ENCODE measurements around the gene TP53AIP1.

DNA sequence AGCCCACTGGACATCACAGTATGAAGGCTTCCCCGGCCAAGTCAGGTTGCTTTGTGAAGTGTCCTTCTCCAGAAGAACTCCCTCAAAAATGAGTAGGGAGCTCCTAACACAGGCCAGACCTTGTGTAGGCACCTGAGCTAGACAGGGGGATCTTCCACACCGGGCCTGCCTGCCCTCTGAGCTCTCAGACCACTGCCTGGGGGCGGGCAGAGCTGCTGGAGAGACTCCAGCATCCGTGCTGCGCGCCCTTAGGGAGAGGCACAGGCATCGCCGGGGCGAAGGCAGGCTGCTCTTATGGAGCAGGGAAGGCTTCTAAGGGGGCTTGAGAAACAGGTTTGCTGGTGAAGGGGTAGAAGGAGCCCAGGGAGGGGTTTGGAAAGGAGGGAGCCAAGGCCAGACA lies 47.1 kb downstream of the TP53AIP1 start:
- TF ChIP-seq POLR2AphosphoS5 (IDR thresholded peaks at IDR 0.05; ENCODE audit: low read depth, low read length) = no peak
- TF ChIP-seq POLR2A (IDR thresholded peaks at IDR 0.05; ENCODE audit: low read depth, low read length) = no peak
- no peak for TF ChIP-seq TAF1 (IDR thresholded peaks at IDR 0.05; ENCODE audit: low read depth, low read length)
- TF ChIP-seq SPI1 (IDR thresholded peaks at IDR 0.05; ENCODE audit: low read depth, low read length) = no peak
- no peak for TF ChIP-seq POU2F2 (IDR thresholded peaks at IDR 0.05; ENCODE audit: low read depth, low read length)
